ENCODE results near the gene ACTN3. TPM values are rescaled to one million over a fixed set of nuclear protein-coding genes. Genes with fewer than 3 reads are reported as not detected.

Gene ACTN3
- polyA plus RNA-seq, 1 donor from 2014 or later = not detected

DNA sequence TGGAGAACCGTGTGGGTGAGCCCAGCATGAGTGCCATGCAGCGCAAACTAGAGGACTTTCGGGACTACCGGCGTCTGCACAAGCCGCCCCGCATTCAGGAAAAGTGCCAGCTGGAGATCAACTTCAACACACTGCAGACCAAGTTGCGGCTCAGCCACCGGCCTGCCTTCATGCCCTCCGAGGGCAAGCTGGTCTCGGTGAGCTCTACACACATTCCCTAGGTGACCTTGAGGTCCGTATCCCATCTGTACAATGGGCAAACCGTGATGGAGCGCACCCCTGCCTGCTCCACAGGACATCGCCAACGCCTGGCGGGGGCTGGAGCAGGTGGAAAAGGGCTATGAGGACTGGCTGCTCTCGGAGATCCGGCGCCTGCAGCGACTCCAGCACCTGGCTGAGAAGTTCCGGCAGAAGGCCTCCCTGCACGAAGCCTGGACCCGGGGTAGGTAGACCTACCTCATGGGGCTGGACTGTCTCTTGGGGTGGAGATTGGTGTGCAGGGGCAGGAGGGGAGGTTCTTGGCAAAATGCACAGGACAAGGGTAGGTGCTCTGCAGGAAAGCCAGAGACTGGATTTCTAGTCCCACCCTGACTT, 11.1 kb downstream of the ACTN3 start:
- Histone ChIP-seq H3K27me3 (ENCODE audit: insufficient read depth, low read depth, low read length) (no peaks in the 10 kb centered on the region), H3K27ac (ENCODE audit: low read length) (no peak overlapping the region), H3K36me3 (ENCODE audit: insufficient read depth, low read length) (no peaks in the 10 kb centered on the region), H3K9me3 (ENCODE audit: low read length) (no peaks in the 10 kb centered on the region), H3K4me3 (ENCODE audit: low read length) (no peak overlapping the region), H3K9me2 (ENCODE audit: insufficient read depth, low read length) (no peaks in the 10 kb centered on the region), H3K79me2 (replicated peaks; ENCODE audit: insufficient read depth, low read length) (no peaks in the 10 kb centered on the region), H3K9ac (ENCODE audit: low read length) (no peak overlapping the region), H4K20me1 (ENCODE audit: insufficient read depth) (no peaks in the 10 kb centered on the region), H3F3A (ENCODE audit: insufficient read depth, low read length, poor library complexity, severe bottlenecking) (no peaks in the 10 kb centered on the region), H3K4me2 (ENCODE audit: low read length) (no peak overlapping the region), H2AFZ (ENCODE audit: low read depth, low read length) (no peak overlapping the region)
- no peak for TF ChIP-seq EZH2 (IDR thresholded peaks at IDR 0.05; ENCODE audit: borderline replicate concordance, insufficient read depth, low read length, poor library complexity, severe bottlenecking)
- no peak for TF ChIP-seq MXI1 (conservative IDR thresholded peaks at IDR 0.05; ENCODE audit: poor library complexity, severe bottlenecking)
- TF ChIP-seq, protein P1, sequence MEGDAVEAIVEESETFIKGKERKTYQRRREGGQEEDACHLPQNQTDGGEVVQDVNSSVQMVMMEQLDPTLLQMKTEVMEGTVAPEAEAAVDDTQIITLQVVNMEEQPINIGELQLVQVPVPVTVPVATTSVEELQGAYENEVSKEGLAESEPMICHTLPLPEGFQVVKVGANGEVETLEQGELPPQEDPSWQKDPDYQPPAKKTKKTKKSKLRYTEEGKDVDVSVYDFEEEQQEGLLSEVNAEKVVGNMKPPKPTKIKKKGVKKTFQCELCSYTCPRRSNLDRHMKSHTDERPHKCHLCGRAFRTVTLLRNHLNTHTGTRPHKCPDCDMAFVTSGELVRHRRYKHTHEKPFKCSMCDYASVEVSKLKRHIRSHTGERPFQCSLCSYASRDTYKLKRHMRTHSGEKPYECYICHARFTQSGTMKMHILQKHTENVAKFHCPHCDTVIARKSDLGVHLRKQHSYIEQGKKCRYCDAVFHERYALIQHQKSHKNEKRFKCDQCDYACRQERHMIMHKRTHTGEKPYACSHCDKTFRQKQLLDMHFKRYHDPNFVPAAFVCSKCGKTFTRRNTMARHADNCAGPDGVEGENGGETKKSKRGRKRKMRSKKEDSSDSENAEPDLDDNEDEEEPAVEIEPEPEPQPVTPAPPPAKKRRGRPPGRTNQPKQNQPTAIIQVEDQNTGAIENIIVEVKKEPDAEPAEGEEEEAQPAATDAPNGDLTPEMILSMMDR (IDR thresholded peaks at IDR 0.05; ENCODE audit: poor library complexity, severe bottlenecking) = no peak
- no peak for TF ChIP-seq EP300 (conservative IDR thresholded peaks at IDR 0.05; ENCODE audit: poor library complexity, severe bottlenecking)

DNA sequence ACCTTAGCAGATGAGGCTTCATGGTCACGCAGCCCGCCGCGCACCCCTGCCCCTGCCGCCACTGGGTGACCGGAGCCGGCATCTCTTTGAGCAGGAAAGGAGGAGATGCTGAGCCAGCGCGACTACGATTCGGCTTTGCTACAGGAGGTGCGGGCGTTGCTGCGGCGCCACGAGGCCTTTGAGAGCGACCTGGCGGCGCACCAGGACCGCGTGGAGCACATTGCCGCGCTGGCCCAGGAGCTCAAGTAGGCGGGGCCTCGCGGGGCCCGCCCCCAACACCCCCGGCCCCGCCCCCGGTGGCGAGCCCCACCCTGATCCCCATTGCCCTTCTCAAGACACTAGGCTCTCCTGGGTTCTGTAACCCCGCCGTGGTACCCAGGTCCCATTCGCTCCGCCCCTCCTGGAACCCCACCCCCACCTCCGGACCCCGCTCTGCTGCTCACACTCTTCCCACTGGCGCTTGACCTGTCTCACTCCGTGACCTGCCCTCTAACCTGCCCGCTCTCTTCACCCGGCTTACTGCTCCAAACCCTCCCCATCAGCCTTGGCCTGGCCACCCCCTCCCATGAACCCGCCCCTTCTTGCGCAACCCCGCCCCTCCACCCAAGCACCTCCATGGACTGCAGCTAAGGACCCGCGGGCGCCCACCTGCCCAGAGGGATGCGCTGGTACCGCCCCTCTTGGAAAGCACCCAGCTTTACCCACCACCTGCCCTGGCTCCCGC, 12.6 kb downstream of the ACTN3 start:
- no peaks in the 10 kb centered on the region for H3K27me3 ChIP-seq (ENCODE audit: insufficient read depth, low read depth, low read length)
- H4K20me1 ChIP-seq (ENCODE audit: insufficient read depth) = no peaks in the 10 kb centered on the region
- H2AFZ ChIP-seq (ENCODE audit: low read depth, low read length) = no peak overlapping the region
- H3K9me3 ChIP-seq (ENCODE audit: low read length) = no peaks in the 10 kb centered on the region
- no peak overlapping the region for H3K9ac ChIP-seq (ENCODE audit: low read length)
- TF ChIP-seq MXI1 (conservative IDR thresholded peaks at IDR 0.05; ENCODE audit: poor library complexity, severe bottlenecking) (no peak), EP300 (conservative IDR thresholded peaks at IDR 0.05; ENCODE audit: poor library complexity, severe bottlenecking) (no peak), POLR2AphosphoS5 (IDR thresholded peaks at IDR 0.05) (no peak), EZH2 (IDR thresholded peaks at IDR 0.05; ENCODE audit: borderline replicate concordance, insufficient read depth, low read length, poor library complexity, severe bottlenecking) (no peak), TAF1 (IDR thresholded peaks at IDR 0.05; ENCODE audit: low read depth) (no peak), SMC3 (conservative IDR thresholded peaks at IDR 0.05; ENCODE audit: poor library complexity) (no peak), RAD21 (conservative IDR thresholded peaks at IDR 0.05) (no peak)
- TF ChIP-seq, protein P1 (IDR thresholded peaks at IDR 0.05; ENCODE audit: poor library complexity, severe bottlenecking) = no peak
- TF ChIP-seq, protein P2, sequence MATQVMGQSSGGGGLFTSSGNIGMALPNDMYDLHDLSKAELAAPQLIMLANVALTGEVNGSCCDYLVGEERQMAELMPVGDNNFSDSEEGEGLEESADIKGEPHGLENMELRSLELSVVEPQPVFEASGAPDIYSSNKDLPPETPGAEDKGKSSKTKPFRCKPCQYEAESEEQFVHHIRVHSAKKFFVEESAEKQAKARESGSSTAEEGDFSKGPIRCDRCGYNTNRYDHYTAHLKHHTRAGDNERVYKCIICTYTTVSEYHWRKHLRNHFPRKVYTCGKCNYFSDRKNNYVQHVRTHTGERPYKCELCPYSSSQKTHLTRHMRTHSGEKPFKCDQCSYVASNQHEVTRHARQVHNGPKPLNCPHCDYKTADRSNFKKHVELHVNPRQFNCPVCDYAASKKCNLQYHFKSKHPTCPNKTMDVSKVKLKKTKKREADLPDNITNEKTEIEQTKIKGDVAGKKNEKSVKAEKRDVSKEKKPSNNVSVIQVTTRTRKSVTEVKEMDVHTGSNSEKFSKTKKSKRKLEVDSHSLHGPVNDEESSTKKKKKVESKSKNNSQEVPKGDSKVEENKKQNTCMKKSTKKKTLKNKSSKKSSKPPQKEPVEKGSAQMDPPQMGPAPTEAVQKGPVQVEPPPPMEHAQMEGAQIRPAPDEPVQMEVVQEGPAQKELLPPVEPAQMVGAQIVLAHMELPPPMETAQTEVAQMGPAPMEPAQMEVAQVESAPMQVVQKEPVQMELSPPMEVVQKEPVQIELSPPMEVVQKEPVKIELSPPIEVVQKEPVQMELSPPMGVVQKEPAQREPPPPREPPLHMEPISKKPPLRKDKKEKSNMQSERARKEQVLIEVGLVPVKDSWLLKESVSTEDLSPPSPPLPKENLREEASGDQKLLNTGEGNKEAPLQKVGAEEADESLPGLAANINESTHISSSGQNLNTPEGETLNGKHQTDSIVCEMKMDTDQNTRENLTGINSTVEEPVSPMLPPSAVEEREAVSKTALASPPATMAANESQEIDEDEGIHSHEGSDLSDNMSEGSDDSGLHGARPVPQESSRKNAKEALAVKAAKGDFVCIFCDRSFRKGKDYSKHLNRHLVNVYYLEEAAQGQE (IDR thresholded peaks at IDR 0.05; ENCODE audit: borderline replicate concordance) = no peak
- H3F3A ChIP-seq (ENCODE audit: insufficient read depth, low read length, poor library complexity, severe bottlenecking) = no peaks in the 10 kb centered on the region
- H3K4me2 ChIP-seq (ENCODE audit: low read length) = no peak overlapping the region
- no peak overlapping the region for H3K27ac ChIP-seq (ENCODE audit: low read length)
- H3K79me2 ChIP-seq (replicated peaks; ENCODE audit: insufficient read depth, low read length) = no peaks in the 10 kb centered on the region
- H3K9me2 ChIP-seq (ENCODE audit: insufficient read depth, low read length) = no peaks in the 10 kb centered on the region
- H3K4me3 ChIP-seq (ENCODE audit: low read length) = no peak overlapping the region
- no peaks in the 10 kb centered on the region for H3K36me3 ChIP-seq (ENCODE audit: insufficient read depth, low read length)

Measured in neural cell (in vitro differentiated cells).